Embryonic facial prominence (tissue), 1 donor: ENCODE measurements around the gene PLK5.
"Not testable (repeated sequence)": the region's sequence is repeated elsewhere in the genome, so short reads cannot be mapped to it uniquely, and the experiment has no call there.

Experiments used
- DNase-seq: peaks from one replicate; pipeline ENCODE4 v3.0.0-alpha.2; 2016; ENCODE audit errors: extremely low spot score

The PLK5 gene

GRCh38 chr19:1525343-1525742 lies 1.5 kb downstream of the PLK5 start:
- DNase-seq, result no peak

GRCh38 chr19:1526066-1526778 lies 2.3 kb downstream of the PLK5 start:
- DNase-seq, result no peak

GRCh38 chr19:1526979-1527649 lies 3.2 kb downstream of the PLK5 start:
- DNase-seq, result no peak

GRCh38 chr19:1527650-1528309 lies 3.9 kb downstream of the PLK5 start:
- DNase-seq, result no peak

- no peak for DNase-seq
Observed at GRCh38 chr19:1528596-1529429, 4.9 kb downstream of the PLK5 start.

GRCh38 chr19:1529430-1529816 lies 5.5 kb downstream of the PLK5 start:
- DNase-seq, result no peak

GRCh38 chr19:1530856-1531255 lies 7.0 kb downstream of the PLK5 start:
- DNase-seq, result not testable (repeated sequence)

- DNase-seq, result no peak
Observed at GRCh38 chr19:1531587-1531986, 7.7 kb downstream of the PLK5 start.

- no peak for DNase-seq
Observed at GRCh38 chr19:1532003-1532402, 8.1 kb downstream of the PLK5 start.

- DNase-seq, result no peak
Observed at GRCh38 chr19:1533510-1534150, 9.8 kb downstream of the PLK5 start.

- no peak for DNase-seq
Observed at GRCh38 chr19:1534972-1535371, 11.1 kb downstream of the PLK5 start.

GRCh38 chr19:1535699-1536098 lies 11.8 kb downstream of the PLK5 start:
- not testable (repeated sequence) for DNase-seq

GRCh38 chr19:1538978-1539377 lies 15.1 kb downstream of the PLK5 start:
- DNase-seq, result no peak

- not testable (repeated sequence) for DNase-seq
Observed at GRCh38 chr19:1539749-1540148, 15.9 kb downstream of the PLK5 start.

- no peak for DNase-seq
Observed at GRCh38 chr19:1540365-1540925, 16.6 kb downstream of the PLK5 start.

GRCh38 chr19:1549332-1549945 lies 25.6 kb downstream of the PLK5 start:
- no peak for DNase-seq

GRCh38 chr19:1551068-1552040 lies 27.5 kb downstream of the PLK5 start:
- DNase-seq, result no peak

- no peak for DNase-seq
Observed at GRCh38 chr19:1553415-1553814, 29.5 kb downstream of the PLK5 start.

GRCh38 chr19:1554968-1555367 lies 31.1 kb downstream of the PLK5 start:
- no peak for DNase-seq
